IMR-90 (cell line): ENCODE data around the gene SEPTIN2. TPM values are rescaled to one million over a fixed set of nuclear protein-coding genes. Genes with fewer than 3 reads are reported as not detected.

Experiments
- ATAC-seq: fragments of 200-7000 bp; cut with Tn5 transposase; 2 replicates; pipeline ENCODE4 v1.9.1; 2020; ENCODE audit warnings: low read depth, mild to moderate bottlenecking, moderate library complexity
- Bru-seq: library from RNA; stranded (reverse); fragments of 400-500 nt; gene quantifications from one replicate; lab custom pipeline; 2021; lab: Mats Ljungman, UMichigan
- BruChase-seq, 2 experiments: library from RNA; stranded (reverse); fragments of 400-500 nt; gene quantifications; one replicate each; lab custom pipeline; 2021; lab: Mats Ljungman, UMichigan
- BruUV-seq: library from RNA; stranded (reverse); fragments of 400-500 nt; replicated peaks from 2 replicates; lab custom pipeline; 2021; lab: Mats Ljungman, UMichigan
- CTCF ChIA-PET: fragments of 300-600 bp; formaldehyde crosslinking; extraction: SDS; loops from one replicate; lab custom pipeline; 2021; ENCODE audit warnings: antibody characterized with exemption; lab: Yijun Ruan, JAX
- POLR2A ChIA-PET: fragments of 300-600 bp; sonication (Branson Sonifier 250); formaldehyde crosslinking; loops from one replicate; lab custom pipeline; 2022; ENCODE audit warnings: antibody characterized with exemption; ENCODE audit not compliant: unreplicated experiment; lab: Charles Lee
- DNase-seq: peaks from one replicate; pipeline ENCODE4 v3.0.0; 2013
- H2AFZ ChIP-seq: replicated peaks from 2 replicates; pipeline ENCODE3; 2013; ENCODE audit warnings: low read length, mild to moderate bottlenecking; ENCODE audit not compliant: poor library complexity
- H2AK5ac ChIP-seq: 2 replicates; pipeline ENCODE4 v1.6.1; 2013; ENCODE audit warnings: low read depth, low read length, inconsistent platforms
- H2AK9ac ChIP-seq: replicated peaks from 2 replicates; pipeline ENCODE3; 2013; ENCODE audit warnings: mild to moderate bottlenecking, low read depth, low read length, moderate library complexity; ENCODE audit not compliant: poor library complexity
- H2BK120ac ChIP-seq: 2 replicates; pipeline ENCODE4 v1.6.1; 2013; ENCODE audit warnings: low read depth, low read length, inconsistent platforms
- H2BK15ac ChIP-seq: 3 replicates; pipeline ENCODE4 v1.6.1; 2013; ENCODE audit warnings: low read depth, low read length, inconsistent platforms
- H2BK20ac ChIP-seq: 2 replicates; pipeline ENCODE4 v1.6.1; 2013; ENCODE audit warnings: low read depth, mild to moderate bottlenecking, inconsistent platforms, low read length, moderate library complexity
- H2BK5ac ChIP-seq: 2 replicates; pipeline ENCODE4 v1.6.1; 2013; ENCODE audit warnings: mild to moderate bottlenecking, low read depth, low read length, inconsistent platforms; ENCODE audit not compliant: poor library complexity, severe bottlenecking
- H3K14ac ChIP-seq: replicated peaks from 2 replicates; pipeline ENCODE4 v1.6.1; 2013; ENCODE audit warnings: low read depth, low read length, inconsistent platforms
- H3K18ac ChIP-seq: 2 replicates; pipeline ENCODE4 v1.6.1; 2013; ENCODE audit warnings: low read depth, low read length, control low read depth
- H3K23ac ChIP-seq: 2 replicates; pipeline ENCODE4 v1.6.1; 2013; ENCODE audit warnings: low read depth, low read length, inconsistent platforms
- H3K27ac ChIP-seq: 2 replicates; pipeline ENCODE4 v1.5.1; 2013; ENCODE audit warnings: mild to moderate bottlenecking, control low read depth, low read length; ENCODE audit not compliant: insufficient read depth
- H3K27me3 ChIP-seq: 2 replicates; pipeline ENCODE4 v1.6.1; 2013; ENCODE audit warnings: low read length; ENCODE audit not compliant: control insufficient read depth, insufficient read depth
- H3K36me3 ChIP-seq: 2 replicates; pipeline ENCODE4 v1.6.1; 2013; ENCODE audit warnings: low read length, mixed read lengths; ENCODE audit not compliant: control insufficient read depth, insufficient read depth
- H3K4ac ChIP-seq: 2 replicates; pipeline ENCODE4 v1.6.1; 2013; ENCODE audit warnings: low read depth, low read length, inconsistent platforms
- H3K4me1 ChIP-seq: 2 replicates; pipeline ENCODE4 v1.6.1; 2013; ENCODE audit warnings: low read length, mixed read lengths; ENCODE audit not compliant: control insufficient read depth, insufficient read depth
- H3K4me2 ChIP-seq: 2 replicates; pipeline ENCODE4 v1.6.1; 2013; ENCODE audit warnings: low read depth, mild to moderate bottlenecking, control low read depth, low read length, moderate library complexity
- H3K4me3 ChIP-seq: 2 replicates; pipeline ENCODE4 v1.5.1; 2013; ENCODE audit warnings: low read depth, mild to moderate bottlenecking, control low read depth, low read length, moderate library complexity; ENCODE audit not compliant: insufficient read depth
- H3K56ac ChIP-seq: 2 replicates; pipeline ENCODE4 v1.6.1; 2013; ENCODE audit warnings: low read length, inconsistent platforms; ENCODE audit not compliant: insufficient read depth; ENCODE audit errors: extremely low read depth
- H3K79me1 ChIP-seq, 2 experiments: 2 replicates each; pipeline ENCODE4 v1.6.1; 2013; ENCODE audit warnings: low read length in 2 of 2, inconsistent platforms in 1 of 2, low read depth in 1 of 2
- H3K9ac ChIP-seq: 2 replicates; pipeline ENCODE4 v1.6.1; 2013; ENCODE audit warnings: low read depth, low read length, control low read depth
- H3K9me1 ChIP-seq: 2 replicates; pipeline ENCODE4 v1.6.1; 2013; ENCODE audit warnings: low read length, inconsistent platforms; ENCODE audit not compliant: insufficient read depth
- H3K9me3 ChIP-seq: 2 replicates; pipeline ENCODE4 v1.6.1; 2013; ENCODE audit warnings: low read length; ENCODE audit not compliant: control insufficient read depth, insufficient read depth
- H4K20me1 ChIP-seq: 2 replicates; pipeline ENCODE4 v1.6.1; 2013; ENCODE audit warnings: low read length, inconsistent platforms; ENCODE audit not compliant: insufficient read depth
- H4K5ac ChIP-seq: 2 replicates; pipeline ENCODE4 v1.6.1; 2013; ENCODE audit warnings: mild to moderate bottlenecking, low read depth, low read length, control low read depth
- H4K8ac ChIP-seq, 2 experiments: 2 replicates each; pipeline ENCODE4 v1.6.1; 2013; ENCODE audit warnings: low read depth in 2 of 2, low read length in 2 of 2, control low read depth in 1 of 2, inconsistent platforms in 1 of 2
- H4K91ac ChIP-seq: 2 replicates; pipeline ENCODE4 v1.6.1; 2013; ENCODE audit warnings: low read depth, low read length, inconsistent platforms; ENCODE audit not compliant: insufficient read depth
- BHLHE40 ChIP-seq: fragments of 150-350 bp; IDR thresholded peaks from 2 replicates; pipeline ENCODE4 v1.6.1; 2016; ENCODE audit warnings: mild to moderate bottlenecking, low read depth, low read length
- CEBPB ChIP-seq: IDR thresholded peaks from 2 replicates; pipeline ENCODE4 v1.6.1; 2012; ENCODE audit warnings: low read depth, low read length, improper control_type of control experiment
- MXI1 ChIP-seq: IDR thresholded peaks from 2 replicates; pipeline ENCODE4 v1.6.1; 2012; ENCODE audit warnings: low read depth, mild to moderate bottlenecking, low read length, moderate library complexity, borderline replicate concordance
- POLR2A ChIP-seq: IDR thresholded peaks from 2 replicates; pipeline ENCODE4 v1.6.1; 2012; ENCODE audit warnings: mild to moderate bottlenecking, low read depth, low read length
- RCOR1 ChIP-seq: IDR thresholded peaks from 2 replicates; pipeline ENCODE4 v1.6.1; 2012; ENCODE audit warnings: mild to moderate bottlenecking, low read length, improper control_type of control experiment; ENCODE audit not compliant: insufficient replicate concordance
- WGBS, 2 experiments: methylation state at CpG; one replicate each; pipeline versions ENCODE4 v1.1.5 to v1.1.7; 2013; ENCODE audit warnings: missing lambda C conversion rate in 2 of 2; ENCODE audit not compliant: insufficient read length in 1 of 2; ENCODE audit errors: extremely low coverage in 2 of 2; 5-methylcytosine and 5-hydroxymethylcytosine counted together
- dilution Hi-C: fragments of 300-500 bp; cut with HindIII; formaldehyde crosslinking; loops from one replicate; pipeline ENCODE4 v1.14.3; 2018; ENCODE audit warnings: low sequenced_read_pairs; ENCODE audit not compliant: unreplicated experiment
- in situ Hi-C: fragments of 300-500 bp; cut with MboI; formaldehyde crosslinking; loops from 3 replicates; pipeline ENCODE4 v1.14.3; 2019; ENCODE audit warnings: low sequenced_read_pairs, inconsistent platforms, mixed read lengths
- intact Hi-C: fragments of 100-400 bp; cut with micrococcal nuclease; formaldehyde crosslinking; loops from 2 replicates; pipeline ENCODE4 v1.10.0; 2022
- long read RNA-seq: library from polyadenylated mRNA; unstranded; transcript quantifications from one replicate; pipeline ENCODE4 v2.0.0, GENCODE V29; 2021; ENCODE audit not compliant: unreplicated experiment
- polyA plus RNA-seq, 3 experiments: library from polyadenylated mRNA; depleted of rRNA; stranded (reverse); fragments of >200 nt; gene quantifications; 2 replicates each; pipeline ENCODE4 v1.2.3, GENCODE V29; 2012; ENCODE audit warnings: low replicate concordance in 1 of 3
- total RNA-seq: library from RNA; depleted of rRNA; stranded (reverse); fragments of >200 nt; gene quantifications from 2 replicates; pipeline ENCODE4 v1.2.3, GENCODE V29; 2012; rRNA removed

Gene SEPTIN2
- total RNA-seq: 504 and 570 TPM in 2 replicates
- 320 and 420 TPM in 2 replicates for polyA plus RNA-seq (2012; rRNA removed)
- polyA plus RNA-seq (2012; cell fraction: cytosol; rRNA removed): 75.8 and 130 TPM in 2 replicates
- 96.8 and 681 TPM in 2 replicates for polyA plus RNA-seq (2012; cell fraction: nucleus; rRNA removed; ENCODE audit: low replicate concordance)
- Bru-seq, nascent RNA: percentile 98 among the genes with signal in this experiment
- percentile 99 among the genes with signal in this experiment for BruChase-seq, experiment 1, labeled RNA remaining after a 6-hour chase
- BruChase-seq, experiment 2, labeled RNA remaining after a 2-hour chase: percentile 99 among the genes with signal in this experiment
- long read RNA-seq, transcript SEPT2-206 (14 exons, 3,333 nt): minor isoform, 5 of 1,248 reads
- long read RNA-seq, transcript SEPT2-204 (13 exons, 3,701 nt): minor isoform, 38 of 1,248 reads
- long read RNA-seq, transcript SEPT2-203 (13 exons, 3,315 nt): major isoform, 895 of 1,248 reads
- long read RNA-seq, partial matches to known transcripts: 137 of 1,248 reads
- long read RNA-seq, other reads (novel, unspliced or antisense): 168 of 1,248 reads

- Histone ChIP-seq H3K4me2 (peak within 1 kb of the TSS; percentile 99), H2BK120ac (peak within 1 kb of the TSS; percentile 92), H3K18ac (peak within 1 kb of the TSS; percentile 95), H3K9me1 (peaks cover 5% of the 10 kb centered on the region; the same call in 1 of the 2 replicates), H3K14ac (peak within 1 kb of the TSS; percentile 100), H3K23ac (peak within 1 kb of the TSS; percentile 99), H2AFZ (peak within 1 kb of the TSS; percentile 96), H3K4me3 (peak within 1 kb of the TSS; percentile 98), H3K56ac (peak within 1 kb of the TSS; percentile 100), H3K9me3 (no peaks in the 10 kb centered on the region), H2BK20ac (no peak within 1 kb of the TSS), H4K91ac (peak within 1 kb of the TSS; percentile 99), H3K36me3 (peaks cover 4% of the 10 kb centered on the region; the same call in 1 of the 2 replicates), H2BK15ac (peak within 1 kb of the TSS; percentile 84; the same call in 2 of the 3 replicates), H4K5ac (peak within 1 kb of the TSS; percentile 99), H4K20me1 (peaks cover 56% of the 10 kb centered on the region), H3K4ac (peak within 1 kb of the TSS; percentile 100), H3K9ac (peak within 1 kb of the TSS; percentile 99), H3K27ac (peak within 1 kb of the TSS; percentile 98), H3K79me1 (peaks cover 5 to 47% of the 10 kb centered on the region in 2 experiments; a peak in 3 of 4 replicates), H2AK5ac (peak within 1 kb of the TSS; percentile 100), H3K27me3 (no peaks in the 10 kb centered on the region), H2BK5ac (peak within 1 kb of the TSS; percentile 99), H4K8ac (peak within 1 kb of the TSS; percentile 98 to 100), H2AK9ac (peak within 1 kb of the TSS; percentile 100), H3K4me1 (peaks cover 5% of the 10 kb centered on the region)
- peak; percentile 56 for TF ChIP-seq POLR2A
- TF ChIP-seq MXI1: no peak
- TF ChIP-seq CEBPB: no peak
- TF ChIP-seq BHLHE40: no peak
- TF ChIP-seq RCOR1: no peak
- intact Hi-C loops: loop anchor here (2.0 kb wide), 1 partner anchor 43 kb away; no protein-coding TSS in a partner anchor
- dilution Hi-C loops: no loop called here
- ChIA-PET CTCF (interaction anchor here (0.7 kb wide), 1 partner anchor 123 kb away, joined by 3 read pairs; no protein-coding TSS in a partner anchor), POLR2A (interaction anchor here (0.6 to 1.0 kb wide), 2 partner anchors 12 to 13 kb away, joined by 3 to 4 read pairs; no protein-coding TSS in a partner anchor)
- DNase-seq: peak; percentile 28
- in situ Hi-C loops: no loop called here
- ATAC-seq: peak; percentile 53
- 0% methylated on average over 55 of the region's 75 CpGs; no CpG with 5 or more reads in 1 of the 2 experiments for WGBS, 2 experiments
- BruUV-seq: no TSS peak
Measured at GRCh38 chr2:241315879-241316631, at the start of gene SEPTIN2. SEPTIN2 (plus strand) TSS chr2:241315925; CDS start chr2:241324233, 8,308 bp downstream.
